HFFc6 (cell line): ENCODE data around the gene GH2. TPM values are rescaled to one million over a fixed set of nuclear protein-coding genes. Genes with fewer than 3 reads are reported as not detected.
"Not testable (repeated sequence)": the region's sequence is repeated elsewhere in the genome, so short reads cannot be mapped to it uniquely, and the experiment has no call there.

ENCODE experiments used
- DNase-seq: peaks from one replicate; pipeline ENCODE4 v3.0.0-alpha.2; 2018
- H3K27ac Mint-ChIP-seq: 2 replicates; pipeline ENCODE4 v1.8.0; 2020; ENCODE audit warnings: mild to moderate bottlenecking, mixed read lengths
- H3K27me3 Mint-ChIP-seq: 2 replicates; pipeline ENCODE4 v1.8.0; 2021; ENCODE audit warnings: mild to moderate bottlenecking, moderate library complexity, mixed read lengths; ENCODE audit not compliant: insufficient read depth
- H3K36me3 Mint-ChIP-seq: 2 replicates; pipeline ENCODE4 v1.8.0; 2021; ENCODE audit warnings: low read depth, mixed read lengths
- H3K4me1 Mint-ChIP-seq: 2 replicates; pipeline ENCODE4 v1.8.0; 2020; ENCODE audit warnings: low read depth, mixed read lengths
- H3K4me3 Mint-ChIP-seq: 2 replicates; pipeline ENCODE4 v1.8.0; 2020; ENCODE audit warnings: mild to moderate bottlenecking, moderate library complexity, mixed read lengths
- H3K9me3 Mint-ChIP-seq: 2 replicates; pipeline ENCODE4 v1.8.0; 2020; ENCODE audit warnings: mild to moderate bottlenecking, mixed read lengths
- total RNA-seq, 6 experiments: library from RNA; stranded (reverse); fragmentation: NEBNext Ultra II Directional; extraction: Animal tissue kit (Norgen Biotek cat#: 25700); gene quantifications; 2 replicates in 1 of 6; 3 replicates in 5 of 6; pipeline ENCODE4 v1.2.3, GENCODE V29; 2021
- TF ChIP-seq, protein P1 (sequence below): fragments of 200-600 bp; sonication (generic); IDR thresholded peaks from 2 replicates; pipeline ENCODE4 v1.5.0; 2021; ENCODE audit warnings: antibody characterized with exemption, mild to moderate bottlenecking

The GH2 gene
- total RNA-seq, 6 experiments from 2014 or later: not detected

DNA sequence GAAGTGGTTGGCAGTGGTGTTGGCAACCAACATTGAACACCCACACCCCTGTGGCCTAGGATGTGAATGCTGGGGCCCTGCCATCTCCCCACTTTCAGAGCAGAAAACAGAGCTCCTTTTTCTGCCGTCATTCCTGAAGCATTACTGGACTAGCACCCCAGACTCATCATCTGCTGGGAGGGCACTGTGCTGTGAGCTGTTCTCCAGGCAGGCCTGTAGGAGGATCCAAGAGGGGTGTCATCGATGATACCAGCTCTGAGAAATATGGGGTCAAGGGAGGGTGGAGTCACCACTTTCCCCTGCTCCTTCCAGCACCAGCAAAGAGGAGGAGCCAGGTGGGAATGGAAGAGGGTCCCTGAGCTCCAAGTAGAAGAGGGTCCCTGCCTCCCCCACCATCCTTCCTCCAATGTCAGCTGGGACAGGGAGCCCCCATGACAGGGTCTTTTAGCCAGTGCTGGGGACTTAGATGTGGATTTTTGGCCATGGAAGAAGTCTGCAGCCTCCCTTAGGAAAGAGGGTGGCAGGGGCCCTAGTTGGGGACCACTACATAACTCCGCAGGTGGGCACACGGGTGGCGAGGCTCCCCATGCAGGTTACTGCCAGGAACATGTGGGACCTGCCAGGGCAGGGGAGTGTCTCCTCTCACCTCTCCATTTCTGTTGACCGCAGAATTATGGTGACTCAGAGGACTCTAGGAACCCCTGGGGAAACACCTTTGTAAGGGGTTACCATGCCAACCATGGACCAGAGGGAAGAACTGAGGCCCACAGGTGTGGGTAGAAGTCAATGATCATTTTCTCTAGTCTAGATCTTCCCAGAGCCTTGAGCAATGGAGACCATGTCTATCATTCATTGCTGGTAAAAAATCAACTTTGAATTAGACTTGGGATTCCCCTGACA is 17.4 kb upstream of the GH2 start:
- DNase-seq: peak; percentile 25
- TF ChIP-seq, protein P1, sequence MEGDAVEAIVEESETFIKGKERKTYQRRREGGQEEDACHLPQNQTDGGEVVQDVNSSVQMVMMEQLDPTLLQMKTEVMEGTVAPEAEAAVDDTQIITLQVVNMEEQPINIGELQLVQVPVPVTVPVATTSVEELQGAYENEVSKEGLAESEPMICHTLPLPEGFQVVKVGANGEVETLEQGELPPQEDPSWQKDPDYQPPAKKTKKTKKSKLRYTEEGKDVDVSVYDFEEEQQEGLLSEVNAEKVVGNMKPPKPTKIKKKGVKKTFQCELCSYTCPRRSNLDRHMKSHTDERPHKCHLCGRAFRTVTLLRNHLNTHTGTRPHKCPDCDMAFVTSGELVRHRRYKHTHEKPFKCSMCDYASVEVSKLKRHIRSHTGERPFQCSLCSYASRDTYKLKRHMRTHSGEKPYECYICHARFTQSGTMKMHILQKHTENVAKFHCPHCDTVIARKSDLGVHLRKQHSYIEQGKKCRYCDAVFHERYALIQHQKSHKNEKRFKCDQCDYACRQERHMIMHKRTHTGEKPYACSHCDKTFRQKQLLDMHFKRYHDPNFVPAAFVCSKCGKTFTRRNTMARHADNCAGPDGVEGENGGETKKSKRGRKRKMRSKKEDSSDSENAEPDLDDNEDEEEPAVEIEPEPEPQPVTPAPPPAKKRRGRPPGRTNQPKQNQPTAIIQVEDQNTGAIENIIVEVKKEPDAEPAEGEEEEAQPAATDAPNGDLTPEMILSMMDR: 0 out of 2 replicates have a peak, but pooled peaks have one; percentile 12
- not testable (repeated sequence) for H3K27ac Mint-ChIP-seq, H3K4me3 Mint-ChIP-seq, H3K9me3 Mint-ChIP-seq, H3K4me1 Mint-ChIP-seq, H3K36me3 Mint-ChIP-seq
- peaks cover 41% of the 10 kb centered on the region for H3K27me3 Mint-ChIP-seq

DNA sequence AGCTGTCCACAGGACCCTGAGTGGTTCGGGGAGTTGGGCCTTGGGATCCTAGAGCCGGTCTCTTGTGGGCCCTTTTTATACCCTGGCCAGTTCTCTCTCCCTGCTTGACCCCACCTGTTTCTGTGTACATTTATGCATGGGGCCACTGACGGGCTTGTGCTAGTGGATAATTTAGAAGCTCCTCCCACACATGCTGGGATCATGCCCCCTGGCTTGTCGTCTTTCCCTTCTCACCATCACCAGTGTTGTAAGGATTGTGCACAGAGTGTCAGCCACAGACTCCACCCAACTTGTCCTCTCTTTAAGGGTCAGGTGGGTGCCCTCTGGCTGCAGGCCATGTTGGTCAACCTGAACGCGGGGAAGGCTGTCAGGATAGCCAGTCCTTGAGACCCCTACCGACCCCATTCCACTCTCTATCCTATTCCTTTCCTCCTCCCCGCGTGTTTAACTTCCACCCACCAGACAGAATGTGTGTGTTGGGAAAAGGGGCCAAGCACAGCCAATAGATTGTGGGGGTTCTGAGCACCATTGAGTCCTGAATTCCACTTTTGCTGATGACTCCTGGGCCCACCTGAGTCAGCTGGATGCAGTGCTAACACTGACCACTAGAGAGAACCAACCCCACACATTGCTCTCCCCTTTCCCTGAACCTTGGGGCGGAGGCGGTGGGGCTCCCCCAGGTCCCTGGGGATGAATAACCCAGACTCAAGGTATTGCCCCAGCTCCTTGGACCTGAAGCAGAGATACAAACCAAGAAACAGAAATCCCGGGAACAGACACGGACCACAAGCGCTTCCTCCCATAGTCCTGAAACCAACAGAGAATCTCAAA is 15.0 kb upstream of the GH2 start, which contains the start of gene CSH1:
Gene CSH1, minus strand, starts transcription at position 51 of the 831 bp plus-strand sequence. CDS start 63 bp downstream, outside the sequence.
- not testable (repeated sequence) for DNase-seq, H3K4me1 Mint-ChIP-seq, H3K4me3 Mint-ChIP-seq, H3K9me3 Mint-ChIP-seq, H3K27ac Mint-ChIP-seq, H3K36me3 Mint-ChIP-seq
- TF ChIP-seq, protein P1: peak; percentile 23; the same call in 1 of the 2 replicates
- peaks cover 30% of the 10 kb centered on the region for H3K27me3 Mint-ChIP-seq

DNA sequence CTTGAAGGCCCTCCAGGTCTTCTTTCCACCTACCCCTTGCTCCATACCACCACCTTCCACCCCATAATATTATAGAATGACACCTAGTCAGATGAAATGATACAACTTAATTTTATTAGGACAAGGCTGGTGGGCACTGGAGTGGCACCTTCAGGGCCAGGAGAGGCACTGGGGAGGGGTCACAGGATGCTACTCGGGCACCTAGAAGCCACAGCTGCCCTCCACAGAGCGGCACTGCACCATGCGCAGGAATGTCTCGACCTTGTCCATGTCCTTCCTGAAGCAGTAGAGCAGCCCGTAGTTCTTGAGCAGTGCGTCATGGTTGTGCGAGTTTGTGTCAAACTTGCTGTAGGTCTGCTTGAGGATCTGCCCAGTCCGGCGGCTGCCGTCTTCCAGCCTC is 13.1 kb upstream of the GH2 start:
- not testable (repeated sequence) for H3K4me3 Mint-ChIP-seq, DNase-seq, H3K9me3 Mint-ChIP-seq, H3K27ac Mint-ChIP-seq, H3K4me1 Mint-ChIP-seq, H3K36me3 Mint-ChIP-seq
- H3K27me3 Mint-ChIP-seq: peaks cover 23% of the 10 kb centered on the region

DNA sequence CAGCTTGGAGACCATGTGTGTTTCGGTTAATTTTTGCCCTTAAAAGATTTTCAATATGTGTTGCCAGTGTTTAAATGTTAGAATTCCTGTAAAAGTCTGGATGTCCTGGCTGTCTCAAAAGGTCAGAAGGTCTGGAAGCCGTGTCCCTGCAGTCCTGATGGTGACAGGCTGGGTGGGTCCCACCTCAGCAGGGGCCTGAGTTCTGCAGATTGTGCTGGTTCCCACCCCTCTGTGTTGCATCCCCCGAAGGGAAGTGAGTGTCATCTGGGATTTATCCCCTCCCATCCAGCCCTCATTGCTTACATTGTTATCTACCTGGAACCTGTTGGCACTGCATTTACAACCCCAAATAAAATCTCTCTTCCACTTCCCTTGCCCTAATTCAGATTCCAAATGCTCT is 12.3 kb upstream of the GH2 start:
- H3K36me3 Mint-ChIP-seq, H3K9me3 Mint-ChIP-seq, H3K4me3 Mint-ChIP-seq, DNase-seq, H3K4me1 Mint-ChIP-seq, H3K27ac Mint-ChIP-seq: not testable (repeated sequence)
- H3K27me3 Mint-ChIP-seq: peaks cover 20% of the 10 kb centered on the region

DNA sequence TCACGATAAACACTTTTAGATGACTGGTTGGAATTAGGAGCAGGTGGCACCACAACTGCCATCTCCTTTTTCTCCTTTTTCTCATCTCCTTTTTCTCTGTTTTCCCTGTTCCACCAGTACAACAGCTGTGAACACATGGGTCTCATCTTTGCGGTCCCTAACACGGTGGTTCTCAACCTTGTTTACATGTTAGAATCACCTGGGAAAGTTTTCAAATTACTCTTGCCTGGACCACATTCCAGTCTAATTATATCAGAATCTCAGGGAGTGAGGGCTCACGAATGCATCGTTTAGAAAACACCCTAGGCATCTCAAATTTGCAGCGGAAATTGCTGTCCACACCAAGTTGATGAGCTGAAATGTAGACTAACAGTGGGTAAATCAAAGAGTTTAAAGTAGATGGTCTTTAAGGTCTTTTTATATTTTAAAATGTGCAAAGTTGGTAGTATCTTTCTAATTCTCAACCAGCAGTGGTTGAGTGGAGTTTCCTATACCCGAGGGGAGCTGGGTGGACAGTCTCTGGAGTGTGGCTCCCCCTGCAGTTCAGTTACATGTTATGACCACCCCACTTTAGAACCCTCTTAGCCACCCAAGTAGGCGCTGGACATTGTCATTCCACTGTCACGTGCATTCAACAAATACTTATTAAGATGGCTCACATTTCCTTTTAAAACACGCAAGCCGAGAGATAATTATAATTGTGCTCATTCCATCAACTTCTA is 10.7 kb upstream of the GH2 start:
- not testable (repeated sequence) for H3K27ac Mint-ChIP-seq, H3K4me1 Mint-ChIP-seq, H3K4me3 Mint-ChIP-seq, H3K36me3 Mint-ChIP-seq, H3K9me3 Mint-ChIP-seq, DNase-seq
- H3K27me3 Mint-ChIP-seq: peaks cover 27% of the 10 kb centered on the region

DNA sequence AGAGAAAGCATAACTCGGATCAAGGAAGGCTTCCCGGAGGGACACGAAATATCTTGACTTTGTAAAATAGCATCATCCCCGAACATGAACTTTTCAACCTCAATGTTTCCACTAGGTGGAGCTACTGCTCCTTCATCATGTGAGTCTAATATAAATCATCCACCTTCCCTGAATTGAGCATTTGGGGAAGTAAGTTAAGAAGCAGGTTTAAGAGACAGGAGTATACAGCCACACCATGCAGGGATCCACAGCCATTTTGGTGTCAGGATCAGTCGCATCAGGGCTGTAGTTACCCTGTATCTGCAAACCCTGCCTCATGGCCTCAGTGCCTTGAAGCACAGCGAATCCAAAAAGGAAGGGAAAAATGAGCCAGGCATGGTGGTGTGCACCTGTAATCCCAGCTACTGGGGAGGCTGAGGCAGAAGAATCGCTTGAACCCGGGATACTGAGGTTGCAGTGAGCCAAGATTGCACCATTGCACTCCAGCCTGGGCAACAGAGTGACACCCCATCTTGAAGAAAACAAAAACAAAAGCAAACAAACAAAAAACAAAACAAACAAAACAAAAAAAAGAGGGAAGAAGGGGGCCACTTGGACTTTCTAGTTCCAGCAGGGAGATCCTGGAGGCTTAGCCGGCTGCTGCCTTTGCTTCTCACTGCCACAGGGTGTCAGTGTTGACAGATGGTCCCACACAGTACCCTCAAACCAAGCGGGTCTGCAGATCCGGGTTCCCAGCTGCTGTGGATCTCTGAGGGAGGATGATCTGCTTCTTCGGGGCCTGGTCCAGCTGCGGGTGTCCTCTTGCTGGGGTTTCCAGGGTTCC is 7.5 kb upstream of the GH2 start:
- peak; percentile 39 for DNase-seq
- TF ChIP-seq, protein P1: peak; percentile 75
- H3K4me1 Mint-ChIP-seq, H3K9me3 Mint-ChIP-seq, H3K27ac Mint-ChIP-seq, H3K36me3 Mint-ChIP-seq: not testable (repeated sequence)
- Mint-ChIP-seq H3K27me3 (peaks cover 41% of the 10 kb centered on the region), H3K4me3 (peak overlapping the region; percentile 43; the same call in 1 of the 2 replicates)

DNA sequence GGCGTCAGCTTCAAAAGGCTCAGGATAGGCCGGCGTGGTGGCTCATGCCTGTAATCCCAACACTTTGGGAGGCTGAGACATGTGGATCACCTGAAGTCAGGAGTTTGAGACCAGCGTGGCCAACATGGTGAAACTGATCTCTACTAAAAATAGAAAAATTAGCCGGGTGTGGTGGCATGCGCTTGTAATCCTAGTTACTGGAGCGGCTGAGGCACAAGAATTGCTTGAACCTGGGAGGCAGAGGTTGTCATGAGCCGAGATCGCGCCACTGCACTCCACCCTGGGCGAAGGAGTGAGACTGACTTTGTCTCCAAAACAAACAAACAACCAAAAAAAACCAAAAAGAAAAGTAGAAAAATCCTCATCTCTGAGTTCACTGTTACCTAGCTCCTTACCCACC is 3.4 kb upstream of the GH2 start:
- not testable (repeated sequence) for H3K36me3 Mint-ChIP-seq, H3K4me3 Mint-ChIP-seq, H3K9me3 Mint-ChIP-seq, DNase-seq, H3K27ac Mint-ChIP-seq, H3K4me1 Mint-ChIP-seq
- peaks cover 42% of the 10 kb centered on the region for H3K27me3 Mint-ChIP-seq

DNA sequence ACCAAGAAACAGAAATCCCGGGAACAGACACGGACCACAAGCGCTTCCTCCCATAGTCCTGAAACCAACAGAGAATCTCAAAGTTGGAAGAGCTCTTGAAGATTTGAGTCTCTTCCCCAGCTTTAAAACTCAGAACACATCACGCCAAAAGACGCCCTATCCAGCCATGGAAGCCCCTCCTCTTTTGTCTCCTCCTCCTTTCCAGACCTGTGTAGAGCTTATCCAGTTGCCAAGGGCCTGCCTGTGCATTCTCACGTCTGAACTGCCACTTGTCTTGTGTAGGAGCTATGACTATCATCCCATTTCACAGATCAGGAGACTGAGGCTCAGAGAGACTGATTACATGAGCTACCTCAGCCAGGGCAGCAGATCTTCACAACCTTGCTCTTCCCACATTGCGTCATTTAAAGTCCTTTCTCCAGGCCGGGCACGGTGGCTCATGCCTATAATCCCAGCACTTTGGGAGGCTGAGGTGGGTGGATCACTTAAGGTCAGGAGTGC is 932 bp upstream of the GH2 start:
- DNase-seq, H3K27ac Mint-ChIP-seq, H3K4me3 Mint-ChIP-seq, H3K4me1 Mint-ChIP-seq, H3K9me3 Mint-ChIP-seq, H3K36me3 Mint-ChIP-seq: not testable (repeated sequence)
- peaks cover 42% of the 10 kb centered on the region for H3K27me3 Mint-ChIP-seq

DNA sequence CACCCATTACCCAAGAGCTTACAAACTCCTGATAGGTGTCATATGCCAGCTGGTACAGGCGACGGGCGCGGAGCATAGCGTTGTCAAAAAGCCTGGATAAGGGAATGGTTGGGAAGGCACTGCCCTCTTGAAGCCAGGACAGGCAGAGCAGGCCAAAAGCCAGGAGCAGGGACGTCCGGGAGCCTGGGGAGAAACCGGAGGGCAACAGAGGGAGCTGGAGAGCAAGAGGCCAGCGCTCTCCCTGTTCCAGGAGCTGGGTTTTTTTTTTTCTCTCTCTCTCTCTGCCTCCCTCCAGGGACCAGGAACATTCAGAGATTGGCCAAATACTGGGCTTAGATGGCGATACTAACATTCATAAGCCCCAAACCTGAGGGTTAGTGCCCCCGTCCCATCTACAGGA is 407 bp downstream of the GH2 start:
- H3K4me1 Mint-ChIP-seq, H3K36me3 Mint-ChIP-seq, DNase-seq, H3K4me3 Mint-ChIP-seq, H3K9me3 Mint-ChIP-seq, H3K27ac Mint-ChIP-seq: not testable (repeated sequence)
- peaks cover 38% of the 10 kb centered on the region for H3K27me3 Mint-ChIP-seq
